ENCODE measurements around the gene NHERF2.

Gene NHERF2

DNA sequence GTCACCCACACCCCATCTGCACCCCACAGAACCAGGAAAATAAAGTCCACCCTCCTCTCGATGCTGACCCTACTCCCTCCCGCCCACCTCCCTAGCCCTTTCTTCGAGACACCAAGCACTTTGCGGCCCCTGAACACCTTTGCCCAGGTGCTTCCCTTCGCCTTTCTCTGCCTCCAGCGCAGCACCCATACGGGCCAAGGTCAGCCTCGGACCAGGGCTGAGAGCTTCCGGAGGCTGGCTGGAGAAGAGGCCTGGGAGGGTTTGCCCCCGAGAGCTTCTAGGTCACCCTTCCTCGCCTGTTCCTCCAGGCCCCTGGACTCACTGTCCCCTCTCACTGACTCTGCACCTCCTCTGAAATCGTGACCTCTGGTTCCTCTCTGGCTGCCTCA is 2.7 kb upstream of the NHERF2 start:
- TF ChIP-seq, protein P1, sequence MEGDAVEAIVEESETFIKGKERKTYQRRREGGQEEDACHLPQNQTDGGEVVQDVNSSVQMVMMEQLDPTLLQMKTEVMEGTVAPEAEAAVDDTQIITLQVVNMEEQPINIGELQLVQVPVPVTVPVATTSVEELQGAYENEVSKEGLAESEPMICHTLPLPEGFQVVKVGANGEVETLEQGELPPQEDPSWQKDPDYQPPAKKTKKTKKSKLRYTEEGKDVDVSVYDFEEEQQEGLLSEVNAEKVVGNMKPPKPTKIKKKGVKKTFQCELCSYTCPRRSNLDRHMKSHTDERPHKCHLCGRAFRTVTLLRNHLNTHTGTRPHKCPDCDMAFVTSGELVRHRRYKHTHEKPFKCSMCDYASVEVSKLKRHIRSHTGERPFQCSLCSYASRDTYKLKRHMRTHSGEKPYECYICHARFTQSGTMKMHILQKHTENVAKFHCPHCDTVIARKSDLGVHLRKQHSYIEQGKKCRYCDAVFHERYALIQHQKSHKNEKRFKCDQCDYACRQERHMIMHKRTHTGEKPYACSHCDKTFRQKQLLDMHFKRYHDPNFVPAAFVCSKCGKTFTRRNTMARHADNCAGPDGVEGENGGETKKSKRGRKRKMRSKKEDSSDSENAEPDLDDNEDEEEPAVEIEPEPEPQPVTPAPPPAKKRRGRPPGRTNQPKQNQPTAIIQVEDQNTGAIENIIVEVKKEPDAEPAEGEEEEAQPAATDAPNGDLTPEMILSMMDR (IDR thresholded peaks at IDR 0.05), result no peak

DNA sequence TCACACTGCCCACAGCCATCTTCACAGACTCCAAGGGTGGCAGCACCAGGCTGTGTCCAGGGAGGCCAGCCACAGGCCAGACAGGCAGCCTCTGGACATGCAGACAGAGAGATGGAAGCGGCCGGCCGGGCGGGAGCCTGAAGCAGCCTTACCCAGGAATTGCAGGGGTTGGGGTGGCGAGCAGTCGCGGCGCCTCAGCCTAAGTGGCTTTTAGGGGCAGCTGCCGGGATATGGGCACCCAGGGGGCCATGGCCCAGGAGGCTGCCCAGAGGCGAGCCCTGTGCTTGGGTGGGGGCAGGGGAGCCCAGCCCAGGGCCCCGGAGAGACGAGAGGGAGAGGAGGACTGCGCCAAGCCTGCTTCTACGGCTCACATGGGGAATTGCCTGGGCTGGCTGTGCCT is 1.5 kb upstream of the NHERF2 start:
- TF ChIP-seq, protein P1 (IDR thresholded peaks at IDR 0.05), result no peak

DNA sequence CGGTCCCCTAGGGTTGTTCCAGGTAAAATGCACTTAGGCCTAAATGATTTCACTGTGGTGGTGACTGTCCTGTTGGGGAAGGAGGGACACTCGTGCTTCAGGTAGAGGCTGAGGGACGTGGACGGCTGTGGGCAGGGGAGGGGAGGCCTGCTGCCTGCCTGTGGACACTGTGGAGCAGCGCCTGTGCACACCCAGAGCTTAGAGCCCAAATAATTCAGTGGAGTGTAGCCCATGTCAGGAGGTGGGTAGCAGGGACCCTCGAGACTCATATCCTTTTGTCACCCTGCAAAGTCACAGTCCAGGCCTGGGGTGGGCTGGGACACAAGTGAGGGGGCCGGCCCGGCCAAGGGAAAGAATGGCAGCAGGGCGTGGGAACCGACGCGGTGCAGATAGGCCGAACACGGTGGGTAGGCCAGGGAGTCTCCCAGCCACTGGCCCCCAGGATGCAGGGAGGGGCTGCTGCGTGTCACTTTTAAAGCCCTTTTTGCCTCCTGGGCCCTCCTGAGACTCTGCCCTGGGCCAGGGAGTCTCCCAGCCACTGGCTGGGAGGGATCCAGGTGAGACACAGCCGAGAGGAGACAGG is 733 bp upstream of the NHERF2 start:
- TF ChIP-seq, protein P1 (IDR thresholded peaks at IDR 0.05), result no peak

DNA sequence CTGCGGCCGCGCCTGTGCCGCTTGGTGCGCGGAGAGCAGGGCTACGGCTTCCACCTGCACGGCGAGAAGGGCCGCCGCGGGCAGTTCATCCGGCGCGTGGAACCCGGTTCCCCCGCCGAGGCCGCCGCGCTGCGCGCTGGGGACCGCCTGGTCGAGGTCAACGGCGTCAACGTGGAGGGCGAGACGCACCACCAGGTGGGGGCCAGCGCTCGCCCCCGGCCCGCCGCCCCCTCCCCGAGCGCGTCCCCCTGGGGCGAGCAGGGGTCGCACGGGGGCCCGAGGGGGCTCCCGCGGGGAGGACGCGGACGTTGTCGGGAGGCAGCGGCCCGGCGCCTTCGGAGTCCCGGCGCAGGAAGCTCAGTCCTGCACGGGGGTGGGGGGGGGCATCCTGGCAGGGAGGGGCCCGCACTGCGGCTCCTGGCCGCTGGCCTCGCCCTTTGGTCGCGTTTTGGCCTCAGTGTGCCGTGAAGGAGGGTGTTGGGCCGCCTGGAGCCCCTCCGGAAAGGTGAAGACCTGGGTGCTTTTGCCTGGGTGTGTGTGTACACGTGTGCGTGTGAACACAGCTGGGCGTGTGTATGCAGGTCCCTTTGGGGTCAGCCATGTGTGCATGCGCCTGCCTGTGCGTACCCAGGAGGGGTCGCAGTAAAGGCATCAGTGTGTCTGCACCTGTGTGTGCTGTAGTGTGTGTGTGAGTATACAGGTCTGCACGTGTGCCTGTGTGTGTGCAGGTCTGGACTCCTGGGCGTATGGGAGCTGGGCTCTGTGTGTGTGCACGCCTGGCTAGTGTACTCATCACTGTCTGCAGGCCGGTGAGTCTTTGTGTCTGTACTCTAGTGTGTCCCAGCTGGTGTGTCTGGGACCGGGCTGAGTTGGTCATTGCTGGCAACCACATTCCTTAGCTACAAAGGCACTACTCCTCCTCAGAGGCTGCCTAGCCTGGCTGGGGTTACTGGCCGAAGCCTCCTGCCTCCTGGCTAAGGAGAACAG is 615 bp downstream of the NHERF2 start:
- TF ChIP-seq, protein P1 (IDR thresholded peaks at IDR 0.05), result no peak; the same call in 1 of the 2 replicates

DNA sequence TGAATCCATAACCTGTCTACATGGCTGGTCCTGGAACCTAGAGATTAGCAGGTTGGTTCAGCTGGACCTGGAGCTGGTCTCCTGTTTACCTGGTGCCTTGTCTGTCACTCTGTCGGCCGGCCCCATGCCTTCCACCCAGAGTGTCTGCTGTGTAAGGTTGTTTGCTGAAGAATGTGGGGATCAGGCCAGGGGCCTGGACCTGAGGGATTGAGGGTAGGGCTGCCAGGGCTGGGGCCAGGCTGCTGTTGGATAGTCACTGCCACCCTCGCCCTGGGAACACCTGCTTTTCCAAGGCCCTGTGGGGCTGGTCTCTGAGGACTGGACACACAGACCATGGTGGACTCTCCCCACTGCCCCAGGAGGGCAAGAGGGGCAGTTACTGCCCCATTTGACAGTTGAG is 1.4 kb downstream of the NHERF2 start:
- TF ChIP-seq, protein P1 (IDR thresholded peaks at IDR 0.05), result no peak

DNA sequence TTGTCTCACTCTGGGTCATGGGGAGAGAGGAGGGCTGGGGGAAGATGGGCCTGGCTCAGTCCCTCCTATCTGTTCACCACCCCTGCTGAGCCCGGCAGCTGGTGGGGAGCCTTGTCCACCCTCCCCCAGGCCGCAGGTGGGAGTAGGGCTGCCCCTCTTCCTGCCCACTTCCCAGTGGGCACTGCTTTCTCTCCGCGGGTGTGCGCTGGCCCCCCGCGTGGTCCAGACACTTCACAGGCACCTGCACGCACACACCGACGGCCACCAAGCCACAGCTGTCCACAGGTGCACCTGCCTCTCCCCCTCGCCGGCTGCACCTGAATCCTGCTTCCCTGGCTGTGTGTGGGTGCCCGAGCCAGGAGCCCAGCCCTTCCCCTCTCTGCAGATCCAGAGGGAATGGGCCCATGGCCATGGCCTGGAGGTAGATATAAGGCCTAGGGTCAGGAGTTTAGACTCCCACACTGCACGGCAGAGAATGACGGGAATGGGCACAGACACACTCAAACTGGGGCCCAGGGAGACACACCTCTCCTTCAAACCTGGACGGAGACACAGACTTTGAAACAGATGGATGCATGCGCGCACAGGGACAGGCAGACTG is 2.0 kb downstream of the NHERF2 start:
- TF ChIP-seq, protein P1 (IDR thresholded peaks at IDR 0.05), result no peak

DNA sequence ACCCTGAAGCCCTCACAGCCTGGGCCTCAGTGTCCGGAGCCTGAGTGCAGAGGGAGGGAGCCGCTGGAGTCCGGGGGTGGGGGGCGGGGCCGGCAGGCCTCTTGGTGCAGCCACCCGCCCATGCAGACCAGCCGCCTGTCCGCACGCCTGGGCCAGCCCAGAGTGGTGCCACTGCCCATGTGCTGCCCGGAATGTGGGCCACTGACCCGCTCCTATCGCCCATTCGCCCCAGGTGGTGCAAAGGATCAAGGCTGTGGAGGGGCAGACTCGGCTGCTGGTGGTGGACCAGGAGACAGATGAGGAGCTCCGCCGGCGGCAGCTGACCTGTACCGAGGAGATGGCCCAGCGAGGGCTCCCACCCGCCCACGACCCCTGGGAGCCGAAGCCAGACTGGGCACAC is 2.6 kb downstream of the NHERF2 start:
- TF ChIP-seq, protein P1 (IDR thresholded peaks at IDR 0.05), result no peak

Data from LNCAP (cell line).